Renal cortex interstitium (tissue), 15 donors: Measurements from ENCODE around the gene FAM229B. TPM values are rescaled to one million over a fixed set of nuclear protein-coding genes. Genes with fewer than 3 reads are reported as not detected.
"Not testable (repeated sequence)": the region's sequence is repeated elsewhere in the genome, so short reads cannot be mapped to it uniquely, and the experiment has no call there.

Source experiments
- DNase-seq, 11 donors: peaks; one replicate each; pipeline ENCODE4 v3.0.0-alpha.2; 2013; ENCODE audit warnings: low read depth in 9 of 11, low spot score in 4 of 11; ENCODE audit errors: extremely low read depth in 1 of 11
- long read RNA-seq, 16 experiments: transcript quantifications; one replicate each; lab custom pipeline, GENCODE V29; 2026
- polyA plus RNA-seq, 3 donors: library from polyadenylated mRNA; unstranded; fragments of 120-200 nt; gene quantifications; one replicate each; pipeline ENCODE4 v1.2.1, GENCODE V29; 2013; ENCODE audit not compliant: insufficient read length in 3 of 3

Gene FAM229B, protein sequence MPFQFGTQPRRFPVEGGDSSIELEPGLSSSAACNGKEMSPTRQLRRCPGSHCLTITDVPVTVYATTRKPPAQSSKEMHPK
- polyA plus RNA-seq = 10 to 100 TPM; 39.9 to 47.9 (median 44.4) TPM
- long read RNA-seq, donor 1, transcript FAM229B-201 (4 exons, 2,543 nt) = major isoform, 27 of 34 reads
- long read RNA-seq, donor 1, partial matches to known transcripts = 0 of 34 reads
- long read RNA-seq, donor 1, other reads (novel, unspliced or antisense) = 6 of 34 reads
- long read RNA-seq, donor 2, transcript FAM229B-201 (4 exons, 2,543 nt) = major isoform, 20 of 32 reads
- long read RNA-seq, donor 2, partial matches to known transcripts = 12 of 32 reads
- long read RNA-seq, donor 2, other reads (novel, unspliced or antisense) = 0 of 32 reads
- long read RNA-seq, donor 3, transcript FAM229B-201 (4 exons, 2,543 nt) = major isoform, 26 of 26 reads
- long read RNA-seq, donor 3, partial matches to known transcripts = 0 of 26 reads
- long read RNA-seq, donor 3, other reads (novel, unspliced or antisense) = 0 of 26 reads
- long read RNA-seq, donor 4, transcript FAM229B-201 (4 exons, 2,543 nt) = major isoform, 16 of 16 reads
- long read RNA-seq, donor 4, partial matches to known transcripts = 0 of 16 reads
- long read RNA-seq, donor 4, other reads (novel, unspliced or antisense) = 0 of 16 reads
- long read RNA-seq, donor 5 = 0 reads
- long read RNA-seq, donor 6, transcript FAM229B-201 (4 exons, 2,543 nt) = major isoform, 21 of 26 reads
- long read RNA-seq, donor 6, partial matches to known transcripts = 0 of 26 reads
- long read RNA-seq, donor 6, other reads (novel, unspliced or antisense) = 5 of 26 reads
- long read RNA-seq, donor 7, transcript FAM229B-201 (4 exons, 2,543 nt) = major isoform, 26 of 34 reads
- long read RNA-seq, donor 7, partial matches to known transcripts = 0 of 34 reads
- long read RNA-seq, donor 7, other reads (novel, unspliced or antisense) = 8 of 34 reads
- long read RNA-seq, donor 8 = 0 reads
- long read RNA-seq, donor 9, transcript FAM229B-201 (4 exons, 2,543 nt) = major isoform, 19 of 20 reads
- long read RNA-seq, donor 9, partial matches to known transcripts = 0 of 20 reads
- long read RNA-seq, donor 9, other reads (novel, unspliced or antisense) = 0 of 20 reads
- long read RNA-seq, donor 10, transcript FAM229B-201 (4 exons, 2,543 nt) = major isoform, 32 of 39 reads
- long read RNA-seq, donor 10, partial matches to known transcripts = 0 of 39 reads
- long read RNA-seq, donor 10, other reads (novel, unspliced or antisense) = 7 of 39 reads
- long read RNA-seq, donor 11, transcript FAM229B-201 (4 exons, 2,543 nt) = major isoform, 15 of 15 reads
- long read RNA-seq, donor 11, partial matches to known transcripts = 0 of 15 reads
- long read RNA-seq, donor 11, other reads (novel, unspliced or antisense) = 0 of 15 reads
- long read RNA-seq, donor 12, transcript FAM229B-201 (4 exons, 2,543 nt) = major isoform, 15 of 75 reads
- long read RNA-seq, donor 12, partial matches to known transcripts = 60 of 75 reads
- long read RNA-seq, donor 12, other reads (novel, unspliced or antisense) = 0 of 75 reads
- long read RNA-seq, donor 13 = 0 reads
- long read RNA-seq, donor 14, transcript FAM229B-201 (4 exons, 2,543 nt) = major isoform, 22 of 22 reads
- long read RNA-seq, donor 14, partial matches to known transcripts = 0 of 22 reads
- long read RNA-seq, donor 14, other reads (novel, unspliced or antisense) = 0 of 22 reads
- long read RNA-seq, donor 15, transcript FAM229B-201 (4 exons, 2,543 nt) = major isoform, 5 of 5 reads
- long read RNA-seq, donor 15, partial matches to known transcripts = 0 of 5 reads
- long read RNA-seq, donor 15, other reads (novel, unspliced or antisense) = 0 of 5 reads
- long read RNA-seq, donor 16, transcript FAM229B-201 (4 exons, 2,543 nt) = major isoform, 46 of 55 reads
- long read RNA-seq, donor 16, partial matches to known transcripts = 0 of 55 reads
- long read RNA-seq, donor 16, other reads (novel, unspliced or antisense) = 9 of 55 reads

- peak; percentile 83 to 97 (median 92) for DNase-seq
These were observed at the start of gene FAM229B, which contains the start of gene TUBE1 for GRCh38 chr6:112087136-112087911. Gene FAM229B, plus strand, starts transcription at chr6:112087591. Its CDS starts 11,693 bp downstream, at chr6:112099284. Gene TUBE1, minus strand, starts transcription at chr6:112087482. Its CDS starts 48 bp downstream, at chr6:112087434.

- no peak for DNase-seq
These were observed 49.6 kb upstream of the FAM229B start for GRCh38 chr6:112037783-112038216.

DNA sequence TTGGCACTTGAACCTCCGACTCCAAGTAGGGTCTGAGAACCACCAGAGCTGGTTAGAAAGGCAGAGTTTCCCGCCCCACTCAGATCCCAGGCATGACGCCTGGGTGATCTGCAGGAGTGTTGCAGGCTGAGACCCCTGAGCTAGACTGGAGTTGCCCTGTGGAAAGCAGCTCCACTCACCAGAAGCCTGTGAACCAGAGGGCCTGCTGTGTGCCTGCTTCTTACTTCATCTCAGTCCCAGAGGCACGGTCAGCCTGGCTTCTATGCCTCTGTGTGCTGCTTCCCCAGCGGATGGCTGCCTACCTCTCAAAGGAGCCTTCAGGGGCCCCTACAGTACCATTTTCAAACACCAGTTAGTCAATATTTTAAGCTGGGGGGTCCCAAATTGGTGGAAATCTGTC lies 49.1 kb upstream of the FAM229B start:
- DNase-seq = no peak

- DNase-seq = no peak
These were observed 48.5 kb upstream of the FAM229B start for GRCh38 chr6:112038756-112039430.

DNA sequence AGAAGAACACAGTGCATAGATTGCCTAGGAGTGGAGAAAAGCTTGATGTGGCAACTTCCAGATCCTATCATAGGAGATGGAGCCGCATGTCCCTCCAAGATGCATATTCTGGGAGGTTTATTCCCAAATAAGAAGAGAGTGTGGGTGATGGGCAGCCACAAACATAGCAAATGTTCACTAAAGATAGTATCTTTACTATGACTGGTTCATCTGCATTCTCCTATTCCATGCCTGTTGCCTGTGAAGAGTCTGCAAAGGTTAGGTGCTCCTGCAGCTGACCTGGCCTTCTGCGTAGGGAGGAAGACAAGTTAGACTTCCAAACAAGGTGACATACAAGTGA lies 48.0 kb upstream of the FAM229B start:
- no peak for DNase-seq

DNA sequence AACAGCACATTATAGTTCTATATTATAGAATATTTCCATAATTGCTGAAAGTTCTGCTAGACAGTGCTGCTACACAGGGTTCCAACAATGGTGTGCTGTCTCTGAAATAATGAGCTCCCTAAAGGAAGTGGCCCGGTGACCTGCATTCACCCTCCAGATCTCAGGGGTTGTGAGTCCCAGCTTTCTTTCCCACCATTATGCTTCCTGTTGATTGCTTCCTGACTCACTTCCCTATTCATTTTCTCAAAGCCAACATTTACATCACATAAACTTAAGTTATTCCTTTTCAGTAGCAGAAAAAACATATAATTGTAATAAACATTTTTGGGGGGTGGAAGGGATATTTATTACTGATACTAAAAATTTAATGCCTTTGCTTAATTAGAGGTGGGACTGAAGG lies 46.4 kb upstream of the FAM229B start:
- DNase-seq = no peak

GRCh38 chr6:112041535-112041934 lies 45.9 kb upstream of the FAM229B start:
- DNase-seq = no peak

- DNase-seq = peak; percentile 79 to 91 (median 87)
These were observed 44.1 kb upstream of the FAM229B start for GRCh38 chr6:112043032-112044007.

DNA sequence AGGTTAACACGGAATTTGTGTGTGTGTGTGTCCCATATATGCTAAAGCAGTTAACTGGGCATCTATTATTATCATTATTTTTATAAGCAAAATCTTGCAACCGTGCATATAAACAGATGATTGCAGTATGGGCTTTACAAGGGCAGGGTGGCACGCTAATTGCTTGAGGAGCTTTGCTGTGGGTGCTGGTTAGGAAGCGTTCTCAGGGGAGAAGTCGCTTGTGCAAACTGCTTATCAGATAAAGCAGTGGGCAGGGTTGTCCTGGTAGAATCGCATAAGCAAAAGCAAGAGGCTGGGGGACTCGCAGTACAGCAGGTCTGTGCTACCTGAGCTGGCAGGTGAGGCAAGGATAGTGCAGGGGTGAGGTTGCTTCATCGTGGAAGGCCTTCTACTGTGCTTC lies 43.2 kb upstream of the FAM229B start:
- DNase-seq = no peak

- peak in 4 of 11 donors; percentile 29 to 54 (median 42) for DNase-seq
These were observed 42.5 kb upstream of the FAM229B start for GRCh38 chr6:112044856-112045255.

DNA sequence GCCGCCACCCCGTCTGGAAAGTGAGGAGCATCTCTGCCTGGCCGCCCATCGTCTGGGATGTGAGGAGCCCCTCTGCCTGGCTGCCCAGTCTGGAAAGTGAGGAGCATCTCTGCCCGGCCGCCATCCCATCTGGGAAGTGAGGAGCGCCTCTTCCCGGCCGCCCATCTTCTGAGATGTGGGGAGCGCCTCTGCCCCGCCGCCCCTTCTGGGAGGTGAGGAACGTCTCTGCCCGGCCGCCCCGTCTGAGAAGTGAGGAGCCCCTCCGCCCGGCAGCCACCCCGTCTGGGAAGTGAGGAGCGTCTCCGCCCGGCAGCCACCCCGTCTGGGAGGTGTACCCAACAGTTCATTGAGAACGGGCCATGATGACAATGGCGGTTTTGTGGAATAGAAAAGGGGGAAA lies 39.9 kb upstream of the FAM229B start:
- not testable (repeated sequence) for DNase-seq

- peak in 1 of 11 donors; percentile 46 for DNase-seq
These were observed 38.2 kb upstream of the FAM229B start for GRCh38 chr6:112049026-112049799.

DNA sequence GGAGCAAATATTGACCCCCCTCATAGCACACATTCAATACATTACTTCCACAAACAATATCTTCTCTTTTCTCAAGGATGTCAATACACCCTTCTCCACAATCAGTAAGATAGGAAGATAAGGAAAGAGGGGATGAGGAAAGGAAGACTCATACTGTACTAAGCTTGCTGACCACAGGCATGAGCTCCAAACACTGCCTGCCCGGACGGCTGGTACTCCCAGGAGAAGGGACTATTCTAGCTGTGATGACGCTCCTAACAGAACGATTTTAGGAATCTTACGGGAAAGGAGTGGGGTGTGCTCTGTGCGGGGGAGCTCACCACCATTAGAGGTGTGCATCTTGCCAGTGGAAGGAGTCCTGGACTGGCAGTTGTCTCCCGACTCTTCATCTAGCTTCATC lies 37.4 kb upstream of the FAM229B start:
- no peak for DNase-seq

DNA sequence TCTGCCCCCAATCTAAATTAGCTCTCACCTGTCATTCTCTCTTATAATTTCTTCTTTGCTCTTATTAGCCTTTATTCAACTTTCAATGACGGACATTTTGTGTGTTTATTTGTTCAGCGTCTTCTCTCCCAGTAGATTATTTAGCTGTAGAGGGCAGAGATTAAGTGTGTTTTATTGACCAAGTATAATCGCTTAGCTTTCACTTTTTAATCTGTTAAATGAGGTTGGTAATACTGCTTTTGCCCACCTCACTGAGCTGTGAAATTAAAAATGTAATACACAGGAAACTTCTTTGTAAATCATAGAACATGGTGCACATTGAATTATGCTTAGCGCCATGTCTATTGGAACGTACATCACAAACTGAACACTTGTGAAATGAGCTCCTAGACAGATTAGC lies 37.0 kb upstream of the FAM229B start:
- DNase-seq = no peak
